CD4-positive, alpha-beta memory T cell (primary cell): ENCODE measurements around the gene CPA1. TPM values are rescaled to one million over a fixed set of nuclear protein-coding genes. Genes with fewer than 3 reads are reported as not detected.

Source experiments
- CTCF ChIA-PET: fragments of 350-600 bp; sonication (Branson Sonifier 250); formaldehyde crosslinking; loops from one replicate; lab custom pipeline; 2021; ENCODE audit warnings: inconsistent platforms; ENCODE audit not compliant: partially characterized antibody; lab: Charles Lee
- POLR2A ChIA-PET: fragments of 350-600 bp; sonication (Branson Sonifier 250); formaldehyde crosslinking; loops from one replicate; lab custom pipeline; 2021; ENCODE audit not compliant: partially characterized antibody; lab: Charles Lee
- DNase-seq, 5 donors: peaks; one replicate each; pipeline versions ENCODE4 v3.0.0 to v3.0.0-alpha.2; 2020 to 2022; ENCODE audit warnings: mixed read lengths in 1 of 5
- H3K27ac ChIP-seq: one replicate; pipeline ENCODE4 v1.7.0; 2013; ENCODE audit warnings: low read depth, low read length
- H3K27me3 ChIP-seq: 2 replicates; pipeline ENCODE4 v1.7.0; 2013; ENCODE audit warnings: mild to moderate bottlenecking, low read length, moderate library complexity; ENCODE audit not compliant: insufficient read depth
- H3K36me3 ChIP-seq: 2 replicates; pipeline ENCODE4 v1.7.0; 2013; ENCODE audit warnings: mild to moderate bottlenecking, low read length, moderate library complexity; ENCODE audit not compliant: insufficient read depth
- H3K4me1 ChIP-seq: 2 replicates; pipeline ENCODE4 v1.7.0; 2013; ENCODE audit warnings: mild to moderate bottlenecking, low read length, moderate library complexity; ENCODE audit not compliant: insufficient read depth
- H3K4me3 ChIP-seq, 2 donors: one replicate each; pipeline ENCODE4 v1.7.0; 2013; ENCODE audit warnings: low read length in 2 of 2, mild to moderate bottlenecking in 1 of 2
- H3K9me3 ChIP-seq, 2 donors: one replicate each; pipeline ENCODE4 v1.7.0; 2013; ENCODE audit warnings: low read length in 2 of 2, control low read depth in 1 of 2; ENCODE audit not compliant: control insufficient read depth in 1 of 2
- H3K27ac Mint-ChIP-seq, 7 donors: one replicate each; pipeline ENCODE4 v1.8.0; 2020 to 2021; ENCODE audit warnings: mixed read lengths in 7 of 7, mild to moderate bottlenecking in 6 of 7, inconsistent platforms in 3 of 7, moderate library complexity in 3 of 7
- H3K27me3 Mint-ChIP-seq, 2 donors: one replicate each; pipeline ENCODE4 v1.8.0; 2020 to 2021; ENCODE audit warnings: mixed read lengths in 2 of 2
- H3K36me3 Mint-ChIP-seq, 2 donors: one replicate each; pipeline ENCODE4 v1.8.0; 2020 to 2021; ENCODE audit warnings: mixed read lengths in 2 of 2, inconsistent platforms in 1 of 2, mild to moderate bottlenecking in 1 of 2
- H3K4me1 Mint-ChIP-seq, 4 donors: one replicate each; pipeline ENCODE4 v1.8.0; 2020 to 2021; ENCODE audit warnings: mixed read lengths in 4 of 4, mild to moderate bottlenecking in 1 of 4
- H3K4me3 Mint-ChIP-seq, 8 donors: one replicate each; pipeline ENCODE4 v1.8.0; 2020 to 2021; ENCODE audit warnings: mixed read lengths in 8 of 8, mild to moderate bottlenecking in 7 of 8, moderate library complexity in 6 of 8, inconsistent platforms in 3 of 8
- H3K9me3 Mint-ChIP-seq, 8 donors: one replicate each; pipeline ENCODE4 v1.8.0; 2020 to 2021; ENCODE audit warnings: mixed read lengths in 8 of 8, mild to moderate bottlenecking in 5 of 8, inconsistent platforms in 3 of 8, moderate library complexity in 1 of 8
- intact Hi-C: fragments of 100-400 bp; cut with micrococcal nuclease; formaldehyde crosslinking; loops from one replicate; pipeline ENCODE4 v1.15.1; 2023
- polyA plus RNA-seq, 2 donors: library from polyadenylated mRNA; unstranded; fragments of 300-500 nt; fragmentation: Illumina TruSeq; gene quantifications; one replicate each; pipeline ENCODE4 v1.2.3, GENCODE V29; 2021
- total RNA-seq, 2 experiments: library from RNA; stranded (reverse); gene quantifications; one replicate each; pipeline ENCODE4 v1.2.3, GENCODE V29; 2021

Gene CPA1
- total and polyA plus RNA-seq, 4 experiments from 2014 or later, result not detected

- no peak for DNase-seq
- Histone ChIP-seq H3K4me1 (no peaks in the 10 kb centered on the region), H3K36me3 (no peaks in the 10 kb centered on the region), H3K27me3 (no peaks in the 10 kb centered on the region), H3K9me3 (no peaks in the 10 kb centered on the region), H3K4me3 (no peak overlapping the region), H3K27ac (no peak overlapping the region)
- Mint-ChIP-seq H3K27ac (no peak overlapping the region), H3K4me1 (no peaks in the 10 kb centered on the region), H3K9me3 (peaks cover 0 to 2% (median 0%) of the 10 kb centered on the region in 8 donors), H3K36me3 (no peaks in the 10 kb centered on the region), H3K27me3 (peaks cover 0 to 3% of the 10 kb centered on the region in 2 donors), H3K4me3 (no peak overlapping the region)
- ChIA-PET POLR2A (no interaction called here), CTCF (no interaction called here)
- intact Hi-C loops, result no loop called here
These were observed 4.1 kb downstream of the CPA1 start for GRCh38 chr7:130384371-130384801.

GRCh38 chr7:130384841-130385599 lies 4.7 kb downstream of the CPA1 start:
- Histone ChIP-seq H3K9me3 (no peaks in the 10 kb centered on the region), H3K36me3 (no peaks in the 10 kb centered on the region), H3K27ac (no peak overlapping the region), H3K4me3 (no peak overlapping the region), H3K27me3 (no peaks in the 10 kb centered on the region), H3K4me1 (no peaks in the 10 kb centered on the region)
- ChIA-PET POLR2A (no interaction called here), CTCF (no interaction called here)
- H3K36me3 Mint-ChIP-seq, result no peaks in the 10 kb centered on the region
- H3K4me1 Mint-ChIP-seq, result no peaks in the 10 kb centered on the region
- peaks cover 0 to 2% (median 0%) of the 10 kb centered on the region in 8 donors for H3K9me3 Mint-ChIP-seq
- DNase-seq, result peak in 1 of 5 donors; percentile 24
- H3K4me3 Mint-ChIP-seq, result no peak overlapping the region
- no peak overlapping the region for H3K27ac Mint-ChIP-seq
- peaks cover 0 to 3% of the 10 kb centered on the region in 2 donors for H3K27me3 Mint-ChIP-seq
- intact Hi-C loops, result no loop called here

GRCh38 chr7:130385600-130386066 lies 5.3 kb downstream of the CPA1 start:
- Histone ChIP-seq H3K27ac (no peak overlapping the region), H3K36me3 (no peaks in the 10 kb centered on the region), H3K9me3 (no peaks in the 10 kb centered on the region), H3K4me1 (no peaks in the 10 kb centered on the region), H3K4me3 (no peak overlapping the region), H3K27me3 (no peaks in the 10 kb centered on the region)
- Mint-ChIP-seq H3K36me3 (no peaks in the 10 kb centered on the region), H3K9me3 (peaks cover 0 to 2% (median 0%) of the 10 kb centered on the region in 8 donors), H3K4me1 (no peaks in the 10 kb centered on the region), H3K4me3 (no peak overlapping the region), H3K27ac (no peak overlapping the region), H3K27me3 (peaks cover 0 to 3% of the 10 kb centered on the region in 2 donors)
- CTCF ChIA-PET, result no interaction called here
- intact Hi-C loops, result no loop called here
- DNase-seq, result no peak
- POLR2A ChIA-PET, result no interaction called here

- CTCF ChIA-PET, result no interaction called here
- Mint-ChIP-seq H3K9me3 (peaks cover 0 to 2% (median 0%) of the 10 kb centered on the region in 8 donors), H3K27ac (no peak overlapping the region)
These were observed 6.6 kb downstream of the CPA1 start for GRCh38 chr7:130386876-130387275.

GRCh38 chr7:130387306-130387627 lies 7.0 kb downstream of the CPA1 start:
- no peaks in the 10 kb centered on the region for H3K4me1 ChIP-seq
- POLR2A ChIA-PET, result no interaction called here
- Mint-ChIP-seq H3K27ac (no peak overlapping the region), H3K4me1 (no peaks in the 10 kb centered on the region), H3K36me3 (no peaks in the 10 kb centered on the region), H3K27me3 (peaks cover 0 to 3% of the 10 kb centered on the region in 2 donors), H3K9me3 (peaks cover 0 to 2% (median 0%) of the 10 kb centered on the region in 8 donors), H3K4me3 (no peak overlapping the region)
- no peaks in the 10 kb centered on the region for H3K36me3 ChIP-seq
- intact Hi-C loops, result no loop called here
- DNase-seq, result no peak
- H3K27ac ChIP-seq, result no peak overlapping the region
- no peak overlapping the region for H3K4me3 ChIP-seq
- H3K9me3 ChIP-seq, result no peaks in the 10 kb centered on the region
- H3K27me3 ChIP-seq, result no peaks in the 10 kb centered on the region
- CTCF ChIA-PET, result no interaction called here

More at GRCh38 chr7:130386876-130387275, 6.6 kb downstream of the CPA1 start:
- H3K9me3 ChIP-seq, result no peaks in the 10 kb centered on the region
- intact Hi-C loops, result no loop called here
- no peaks in the 10 kb centered on the region for H3K27me3 ChIP-seq
- Mint-ChIP-seq H3K4me3 (no peak overlapping the region), H3K36me3 (no peaks in the 10 kb centered on the region), H3K4me1 (no peaks in the 10 kb centered on the region), H3K27me3 (peaks cover 0 to 3% of the 10 kb centered on the region in 2 donors)
- DNase-seq, result no peak
- H3K4me3 ChIP-seq, result no peak overlapping the region
- H3K27ac ChIP-seq, result no peak overlapping the region
- H3K4me1 ChIP-seq, result no peaks in the 10 kb centered on the region
- H3K36me3 ChIP-seq, result no peaks in the 10 kb centered on the region
- POLR2A ChIA-PET, result no interaction called here

GRCh38 chr7:130387628-130388403 lies 7.5 kb downstream of the CPA1 start:
- no peak overlapping the region for H3K4me3 ChIP-seq
- H3K4me1 Mint-ChIP-seq, result no peaks in the 10 kb centered on the region
- no peaks in the 10 kb centered on the region for H3K36me3 ChIP-seq
- no peak overlapping the region for H3K27ac Mint-ChIP-seq
- no peaks in the 10 kb centered on the region for H3K27me3 ChIP-seq
- no peaks in the 10 kb centered on the region for H3K4me1 ChIP-seq
- H3K27me3 Mint-ChIP-seq, result peaks cover 0 to 3% of the 10 kb centered on the region in 2 donors
- H3K27ac ChIP-seq, result no peak overlapping the region
- peaks cover 0 to 2% (median 0%) of the 10 kb centered on the region in 8 donors for H3K9me3 Mint-ChIP-seq
- no peak overlapping the region for H3K4me3 Mint-ChIP-seq
- no peak for DNase-seq
- no peaks in the 10 kb centered on the region for H3K9me3 ChIP-seq
- CTCF ChIA-PET, result no interaction called here
- intact Hi-C loops, result no loop called here
- POLR2A ChIA-PET, result no interaction called here
- H3K36me3 Mint-ChIP-seq, result no peaks in the 10 kb centered on the region

GRCh38 chr7:130388671-130389070 lies 8.4 kb downstream of the CPA1 start:
- H3K4me1 Mint-ChIP-seq, result peaks cover 0 to 5% (median 1%) of the 10 kb centered on the region in 4 donors
- H3K36me3 Mint-ChIP-seq, result no peaks in the 10 kb centered on the region
- no peak for DNase-seq
- ChIA-PET POLR2A (no interaction called here), CTCF (no interaction called here)
- no peak overlapping the region for H3K27ac ChIP-seq
- intact Hi-C loops, result no loop called here
- H3K36me3 ChIP-seq, result no peaks in the 10 kb centered on the region
- no peaks in the 10 kb centered on the region for H3K9me3 ChIP-seq
- no peak overlapping the region for H3K27ac Mint-ChIP-seq
- peaks cover 0 to 3% of the 10 kb centered on the region in 2 donors for H3K27me3 Mint-ChIP-seq
- no peaks in the 10 kb centered on the region for H3K4me1 ChIP-seq
- no peak overlapping the region for H3K4me3 ChIP-seq
- peaks cover 0 to 2% (median 0%) of the 10 kb centered on the region in 8 donors for H3K9me3 Mint-ChIP-seq
- H3K27me3 ChIP-seq, result no peaks in the 10 kb centered on the region
- H3K4me3 Mint-ChIP-seq, result no peak overlapping the region
